ENCODE measurements around the gene C2orf42.
"Not testable (repeated sequence)": the region's sequence is repeated elsewhere in the genome, so short reads cannot be mapped to it uniquely, and the experiment has no call there.

The C2orf42 gene

DNA sequence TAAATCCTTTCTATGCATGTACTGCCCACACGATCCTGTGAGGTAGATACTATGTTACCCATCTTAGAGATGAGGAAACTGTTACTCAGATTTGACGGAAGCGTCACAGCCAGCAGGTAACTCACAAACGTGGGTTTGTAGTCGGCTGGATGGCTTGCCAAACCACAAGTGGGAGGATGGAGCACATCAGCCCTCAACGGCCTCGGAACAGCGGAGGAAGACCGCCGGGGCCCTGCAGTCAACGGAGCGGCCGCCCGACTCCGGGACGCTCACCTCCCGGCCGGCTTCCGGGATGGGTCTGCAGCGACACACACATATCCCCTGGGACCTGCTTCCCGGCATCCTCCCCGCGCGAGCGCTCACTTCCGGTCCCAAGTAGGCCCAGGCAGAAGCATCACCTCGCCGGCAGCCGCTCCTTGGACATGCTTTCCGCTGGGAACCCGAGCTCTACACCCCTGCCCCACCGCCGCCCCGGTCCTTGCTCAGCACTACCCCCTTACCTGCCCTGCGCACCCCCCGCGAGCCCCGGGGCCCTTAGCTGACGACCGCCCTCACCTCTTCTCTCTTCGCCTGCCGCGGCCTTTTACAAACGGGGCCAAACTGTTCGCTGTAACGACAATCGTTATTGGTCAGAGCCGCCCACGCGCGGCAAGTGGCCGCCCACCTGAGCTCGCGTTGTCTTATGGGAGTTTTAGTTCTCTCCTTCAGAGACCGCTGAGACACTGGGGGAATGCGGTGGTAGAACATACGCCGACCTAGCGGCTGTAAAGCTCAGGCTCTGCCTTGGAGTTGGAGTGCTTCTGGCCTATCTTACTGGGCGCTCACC lies at the start of gene C2orf42:
Gene C2orf42, minus strand, starts transcription at position 602 of the 826 bp plus-strand sequence. CDS start 9,034 bp downstream, outside the sequence.
- FAIRE-seq, result peak; percentile 97
- peak; percentile 85 for DNase-seq (ENCODE audit: insufficient read length, low spot score)

GRCh38 chr2:70240599-70240998 lies 49.8 kb upstream of the C2orf42 start:
- FAIRE-seq (no peak), DNase-seq (ENCODE audit: insufficient read length, low spot score) (no peak)

DNA sequence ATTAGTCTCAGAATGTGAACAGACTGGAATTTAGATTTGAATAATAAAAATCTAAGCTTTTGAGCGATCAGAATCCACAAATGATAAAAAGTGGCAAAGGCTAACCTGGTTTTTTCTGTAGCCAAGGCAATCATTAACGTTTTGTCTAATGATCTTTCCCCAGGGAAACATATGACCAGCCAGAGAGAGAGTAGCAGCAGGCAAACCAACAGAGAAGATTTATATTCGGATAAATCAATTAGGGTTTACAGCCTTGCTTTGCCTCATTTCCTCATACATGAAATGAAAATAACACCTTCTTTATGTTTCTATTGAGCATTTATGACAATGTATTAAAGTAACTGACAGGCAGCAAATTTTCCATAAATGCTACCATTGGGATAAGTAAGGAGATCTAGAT lies 43.1 kb upstream of the C2orf42 start:
- FAIRE-seq (no peak), DNase-seq (ENCODE audit: insufficient read length, low spot score) (no peak)

GRCh38 chr2:70226781-70227180 lies 36.0 kb upstream of the C2orf42 start:
- no peak for FAIRE-seq

DNA sequence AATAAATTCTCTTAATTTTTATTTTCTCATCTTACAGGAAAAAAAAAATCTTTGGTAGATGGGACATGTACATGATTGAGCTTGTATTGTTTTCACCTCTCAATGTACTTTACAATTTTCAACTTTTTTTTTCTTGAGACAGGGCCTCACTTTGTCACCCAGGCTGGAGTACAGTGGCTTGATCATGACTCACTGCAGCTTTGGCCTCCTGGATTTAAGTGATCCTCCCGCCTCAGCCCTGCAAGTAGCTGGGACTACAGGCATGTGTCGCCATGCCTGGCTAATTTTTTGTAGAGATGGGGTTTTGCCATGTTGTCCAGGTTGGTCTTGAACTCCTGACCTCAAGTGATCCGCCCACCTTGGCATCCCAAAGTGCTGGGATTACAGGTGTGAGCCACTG lies 32.5 kb upstream of the C2orf42 start:
- DNase-seq (ENCODE audit: insufficient read length, low spot score); FAIRE-seq: not testable (repeated sequence)

More at GRCh38 chr2:70226781-70227180, 36.0 kb upstream of the C2orf42 start:
- DNase-seq (ENCODE audit: insufficient read length, low spot score), result no peak

DNA sequence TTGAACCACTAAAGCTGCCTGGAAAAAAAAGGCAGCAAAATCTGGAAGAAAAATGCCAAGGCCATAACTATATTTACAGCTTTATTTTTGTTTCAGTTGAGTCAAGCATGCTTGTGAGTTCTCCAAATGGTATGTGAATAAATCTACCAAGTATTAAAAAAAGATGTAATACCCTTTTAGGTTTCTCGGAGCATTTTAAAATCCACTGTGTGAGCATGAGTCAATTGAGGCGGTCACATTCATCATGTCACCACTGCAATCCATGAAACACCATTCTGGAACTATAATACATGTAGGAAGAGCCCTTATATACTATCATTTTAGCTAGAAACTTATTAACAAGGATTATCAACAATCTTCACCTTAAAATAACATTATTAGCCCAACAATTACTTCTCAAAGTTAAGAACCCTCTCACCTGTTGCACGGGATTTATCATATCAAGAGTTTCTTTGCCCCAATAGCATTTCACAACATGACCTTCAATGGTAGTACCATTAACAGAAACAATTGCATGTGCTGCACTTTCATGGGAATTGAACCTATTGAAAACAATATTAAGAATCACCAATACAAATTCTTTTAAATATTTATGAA lies 24.2 kb upstream of the C2orf42 start:
- DNase-seq (ENCODE audit: insufficient read length, low spot score) (no peak), FAIRE-seq (no peak)

GRCh38 chr2:70214365-70214764 lies 23.5 kb upstream of the C2orf42 start:
- no peak for FAIRE-seq
- no peak for DNase-seq (ENCODE audit: insufficient read length, low spot score)

- FAIRE-seq, result no peak
Observed at GRCh38 chr2:70212298-70212932, 21.6 kb upstream of the C2orf42 start.

GRCh38 chr2:70211595-70211994 lies 20.8 kb upstream of the C2orf42 start:
- peak; percentile 56 for FAIRE-seq
- no peak for DNase-seq (ENCODE audit: insufficient read length, low spot score)

More at GRCh38 chr2:70212298-70212932, 21.6 kb upstream of the C2orf42 start:
- DNase-seq (ENCODE audit: insufficient read length, low spot score), result no peak

DNA sequence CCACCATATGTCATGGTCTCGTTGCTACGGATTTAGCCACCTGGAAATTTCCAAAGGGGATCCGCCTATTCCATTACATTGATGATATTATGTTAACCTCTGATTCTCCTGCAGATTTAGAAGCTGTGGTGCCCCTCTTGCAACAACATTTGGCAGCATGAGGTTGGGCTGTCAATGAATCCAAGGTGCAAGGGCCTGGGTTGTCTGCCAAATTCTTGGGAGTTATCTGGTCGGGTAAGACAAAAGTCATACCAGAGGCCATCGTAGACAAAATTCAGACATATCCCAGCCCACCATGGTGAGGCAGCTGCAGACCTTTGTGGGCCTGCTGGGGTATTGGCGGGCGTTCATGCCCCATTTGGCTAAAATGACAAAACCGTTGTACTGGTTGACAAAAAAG lies 13.6 kb upstream of the C2orf42 start:
- DNase-seq (ENCODE audit: insufficient read length, low spot score) (no peak), FAIRE-seq (no peak)

GRCh38 chr2:70203086-70203485 lies 12.3 kb upstream of the C2orf42 start:
- DNase-seq (ENCODE audit: insufficient read length, low spot score) (no peak), FAIRE-seq (no peak)

GRCh38 chr2:70202236-70202806 lies 11.5 kb upstream of the C2orf42 start:
- DNase-seq (ENCODE audit: insufficient read length, low spot score) (no peak), FAIRE-seq (no peak)

DNA sequence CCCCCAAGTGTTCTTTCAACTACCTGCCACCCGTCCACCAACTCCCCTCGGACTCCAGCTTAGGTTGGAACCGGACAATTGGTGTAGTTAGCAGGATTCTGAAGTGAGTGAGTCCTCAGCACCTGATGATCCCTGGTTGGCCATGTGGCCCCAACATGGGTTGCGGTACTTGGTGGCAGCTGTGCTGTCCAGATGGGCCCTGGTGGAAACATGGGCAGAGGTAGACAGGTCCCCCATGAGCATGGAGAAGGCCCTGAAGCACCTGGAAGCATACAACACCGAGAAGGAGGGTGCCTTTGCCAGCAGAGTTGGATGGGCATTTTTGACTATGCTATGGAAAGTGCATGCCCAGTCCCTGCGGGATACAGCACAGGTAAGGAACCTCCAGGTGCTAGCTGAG lies 11.0 kb upstream of the C2orf42 start:
- FAIRE-seq (no peak), DNase-seq (ENCODE audit: insufficient read length, low spot score) (no peak)

GRCh38 chr2:70201225-70201768 lies 10.5 kb upstream of the C2orf42 start:
- no peak for FAIRE-seq
- DNase-seq (ENCODE audit: insufficient read length, low spot score), result no peak

GRCh38 chr2:70199320-70199864 lies 8.6 kb upstream of the C2orf42 start:
- DNase-seq (ENCODE audit: insufficient read length, low spot score) (no peak), FAIRE-seq (no peak)

- DNase-seq (ENCODE audit: insufficient read length, low spot score) (no peak), FAIRE-seq (no peak)
Observed at GRCh38 chr2:70192516-70192915, 1.7 kb upstream of the C2orf42 start.

GRCh38 chr2:70191244-70191735 lies 471 bp upstream of the C2orf42 start:
- FAIRE-seq (no peak), DNase-seq (ENCODE audit: insufficient read length, low spot score) (no peak)

DNA sequence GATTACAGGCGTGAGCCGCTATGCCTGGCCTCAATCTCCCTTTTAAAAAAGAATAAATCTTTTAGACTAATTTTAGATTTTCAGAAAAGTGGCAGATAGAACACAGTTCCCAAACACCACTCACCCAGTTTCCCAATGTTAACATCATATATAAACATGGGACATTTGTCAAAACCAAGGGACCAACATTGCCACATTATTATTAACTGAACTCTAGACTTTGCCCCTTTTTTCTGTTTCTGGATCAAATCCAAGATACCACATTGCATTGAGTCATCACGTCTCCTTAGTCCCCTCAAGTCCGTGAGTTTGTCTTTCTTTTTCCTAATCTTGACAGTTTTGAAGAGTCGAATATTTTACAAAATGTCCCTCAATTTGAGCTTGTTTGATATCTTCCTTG lies 2.4 kb downstream of the C2orf42 start:
- no peak for DNase-seq (ENCODE audit: insufficient read length, low spot score)

DNA sequence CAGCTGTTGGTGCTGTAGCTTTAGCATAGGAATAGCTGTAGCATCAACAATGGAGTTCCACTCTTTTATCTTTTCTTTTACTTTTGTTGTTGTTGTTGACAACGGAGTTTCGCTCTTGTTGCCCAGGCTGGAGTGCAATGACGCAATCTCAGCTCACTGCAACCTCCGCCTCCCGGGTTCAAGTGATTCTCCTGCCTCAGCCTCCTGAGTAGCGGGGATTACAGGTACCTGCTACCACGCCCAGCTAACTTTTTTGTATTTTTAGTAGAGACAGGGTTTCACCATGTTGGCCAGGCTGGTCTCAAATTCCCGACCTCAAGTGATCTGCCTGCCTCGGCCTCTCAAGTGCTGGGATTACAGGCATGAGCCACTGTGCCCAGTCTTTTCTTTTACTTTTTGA lies 3.6 kb downstream of the C2orf42 start:
- not testable (repeated sequence) for DNase-seq (ENCODE audit: insufficient read length, low spot score); FAIRE-seq

More for the DNA sequence above, 2.4 kb downstream of the C2orf42 start:
- FAIRE-seq, result no peak

GRCh38 chr2:70182689-70183088 lies 8.1 kb downstream of the C2orf42 start:
- no peak for DNase-seq (ENCODE audit: insufficient read length, low spot score)
- FAIRE-seq, result no peak

Measured in GM19239 (cell line).